Central memory CD8-positive, alpha-beta T cell (primary cell): ENCODE data around the gene POLD3.

ENCODE experiments used
- ATAC-seq: fragments of 150-1000 bp; cut with Tn5 transposase; replicated peaks from 2 replicates; pipeline ENCODE4 v1.10.0; 2022; ENCODE audit warnings: mild to moderate bottlenecking, moderate FRiP score, moderate number of reproducible peaks; ENCODE audit not compliant: poor library complexity, severe bottlenecking; ENCODE audit errors: extremely low read depth
- DNase-seq, 2 donors: peaks; one replicate each; pipeline ENCODE4 v3.0.0; 2021; ENCODE audit warnings: low spot score in 2 of 2
- H3K27ac Mint-ChIP-seq: one replicate; pipeline ENCODE4 v1.8.0; 2022; ENCODE audit warnings: low read depth, mild to moderate bottlenecking, moderate library complexity, mixed read lengths
- H3K27me3 Mint-ChIP-seq: one replicate; pipeline ENCODE4 v1.8.0; 2022; ENCODE audit warnings: mixed read lengths
- H3K36me3 Mint-ChIP-seq: one replicate; pipeline ENCODE4 v1.8.0; 2022; ENCODE audit warnings: mild to moderate bottlenecking, moderate library complexity, mixed read lengths; ENCODE audit not compliant: insufficient read depth
- H3K4me1 Mint-ChIP-seq: one replicate; pipeline ENCODE4 v1.8.0; 2022; ENCODE audit warnings: mixed read lengths
- H3K4me3 Mint-ChIP-seq: one replicate; pipeline ENCODE4 v1.8.0; 2022; ENCODE audit warnings: mild to moderate bottlenecking, moderate library complexity, mixed read lengths
- H3K9me3 Mint-ChIP-seq: one replicate; pipeline ENCODE4 v1.8.0; 2022; ENCODE audit warnings: mixed read lengths

Gene POLD3

DNA sequence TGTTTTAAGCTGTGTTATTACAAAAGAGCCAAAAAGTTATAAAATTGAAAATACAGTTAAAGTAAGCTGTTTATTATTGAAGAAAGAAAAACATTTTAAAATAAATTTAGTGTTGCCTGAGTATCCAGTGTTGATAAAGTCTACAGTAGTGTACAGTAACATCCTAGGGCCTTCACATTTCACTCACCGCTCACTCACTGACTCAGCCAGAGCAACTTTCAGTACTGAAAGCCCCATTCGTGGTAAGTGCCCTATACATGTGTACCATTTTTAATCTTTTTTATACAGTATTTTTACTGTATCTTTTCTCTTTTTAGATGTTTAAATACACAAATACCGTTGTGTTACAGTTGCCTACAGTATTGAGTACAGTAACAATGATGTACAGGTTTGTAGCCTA lies 35.0 kb downstream of the POLD3 start:
- no peak for ATAC-seq
- H3K36me3 Mint-ChIP-seq = peaks cover 22% of the 10 kb centered on the region
- no peak for DNase-seq

DNA sequence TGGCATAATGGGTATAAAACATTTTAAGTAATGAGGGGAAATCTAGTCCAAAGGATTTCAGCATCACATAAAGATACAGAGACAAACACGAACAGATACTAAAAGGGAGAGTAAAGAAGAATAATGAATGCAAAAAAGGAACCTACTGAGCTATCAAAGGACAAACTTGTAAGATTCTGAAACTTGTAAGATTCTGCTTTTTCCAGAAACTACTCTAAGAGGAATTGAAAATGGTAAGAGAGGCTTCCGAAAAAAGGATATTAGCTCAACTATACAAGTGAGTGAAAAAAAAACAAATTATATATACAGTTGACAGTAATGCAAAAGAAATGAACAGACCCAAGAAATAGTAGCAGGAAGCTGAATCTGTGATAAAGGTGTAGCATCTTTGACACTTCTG lies 37.7 kb downstream of the POLD3 start:
- DNase-seq = no peak
- H3K4me1 Mint-ChIP-seq = no peaks in the 10 kb centered on the region
- no peak for ATAC-seq
- no peak overlapping the region for H3K4me3 Mint-ChIP-seq
- H3K27ac Mint-ChIP-seq = peak overlapping the region; percentile 68
- H3K9me3 Mint-ChIP-seq = no peaks in the 10 kb centered on the region
- peaks cover 22% of the 10 kb centered on the region for H3K36me3 Mint-ChIP-seq
- H3K27me3 Mint-ChIP-seq = no peaks in the 10 kb centered on the region

More for the DNA sequence above, 35.0 kb downstream of the POLD3 start:
- Mint-ChIP-seq H3K4me1 (no peaks in the 10 kb centered on the region), H3K27me3 (no peaks in the 10 kb centered on the region), H3K27ac (no peak overlapping the region), H3K4me3 (no peak overlapping the region), H3K9me3 (no peaks in the 10 kb centered on the region)

DNA sequence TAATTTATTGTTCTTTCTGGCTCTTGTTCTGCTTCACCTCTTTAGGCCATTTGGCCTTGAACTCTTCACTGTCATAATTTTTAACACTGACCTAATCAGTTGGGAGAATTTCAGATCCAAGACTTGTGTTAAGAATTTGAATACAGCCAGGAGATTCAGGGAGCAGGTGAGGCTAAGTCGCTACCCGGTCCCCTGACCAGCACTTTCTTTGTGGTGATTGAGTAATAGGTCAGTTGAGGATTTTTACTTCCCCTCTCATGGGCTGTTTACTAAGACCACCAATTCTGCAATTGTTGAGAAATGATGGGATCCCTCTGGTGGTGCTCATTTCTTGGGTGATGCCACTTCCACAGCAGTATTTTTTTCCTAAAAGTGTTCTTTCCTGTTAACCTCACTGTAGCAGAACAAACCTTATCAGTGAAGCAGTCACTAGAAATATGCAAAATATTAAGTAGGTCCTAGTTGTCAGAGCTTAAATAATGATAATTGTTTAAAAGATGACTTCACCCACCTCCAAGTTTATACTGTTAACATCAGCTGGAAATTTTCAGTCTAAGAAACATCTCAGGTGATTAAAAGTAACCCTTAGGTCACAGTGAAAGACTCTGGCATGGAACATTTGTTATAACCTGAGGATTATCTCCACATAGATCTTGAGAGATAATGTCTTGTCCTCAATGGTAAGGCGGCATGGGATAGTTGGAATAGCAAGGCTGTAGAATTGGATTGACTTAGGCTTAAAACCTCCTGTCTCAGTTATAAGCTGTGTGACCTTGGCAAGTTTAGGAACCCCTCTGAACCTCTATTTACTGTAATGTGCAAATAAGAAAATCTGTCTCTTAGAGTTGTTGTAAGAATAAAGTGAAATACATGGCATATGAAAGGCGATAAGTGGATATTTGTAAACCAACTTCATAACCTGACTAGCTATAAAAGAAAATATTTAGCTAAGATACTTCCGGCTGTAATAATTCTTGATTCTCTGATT lies 41.3 kb downstream of the POLD3 start:
- H3K4me3 Mint-ChIP-seq = no peak overlapping the region
- H3K27me3 Mint-ChIP-seq = no peaks in the 10 kb centered on the region
- no peak overlapping the region for H3K27ac Mint-ChIP-seq
- DNase-seq (no peak), ATAC-seq (no peak)
- H3K4me1 Mint-ChIP-seq = no peaks in the 10 kb centered on the region
- H3K36me3 Mint-ChIP-seq = peaks cover 25% of the 10 kb centered on the region
- H3K9me3 Mint-ChIP-seq = no peaks in the 10 kb centered on the region

GRCh38 chr11:74634537-74634936 lies 42.2 kb downstream of the POLD3 start:
- H3K27me3 Mint-ChIP-seq = no peaks in the 10 kb centered on the region
- H3K36me3 Mint-ChIP-seq = peaks cover 21% of the 10 kb centered on the region
- no peaks in the 10 kb centered on the region for H3K4me1 Mint-ChIP-seq
- no peak overlapping the region for H3K27ac Mint-ChIP-seq
- DNase-seq (no peak), ATAC-seq (no peak)
- no peak overlapping the region for H3K4me3 Mint-ChIP-seq
- H3K9me3 Mint-ChIP-seq = no peaks in the 10 kb centered on the region

DNA sequence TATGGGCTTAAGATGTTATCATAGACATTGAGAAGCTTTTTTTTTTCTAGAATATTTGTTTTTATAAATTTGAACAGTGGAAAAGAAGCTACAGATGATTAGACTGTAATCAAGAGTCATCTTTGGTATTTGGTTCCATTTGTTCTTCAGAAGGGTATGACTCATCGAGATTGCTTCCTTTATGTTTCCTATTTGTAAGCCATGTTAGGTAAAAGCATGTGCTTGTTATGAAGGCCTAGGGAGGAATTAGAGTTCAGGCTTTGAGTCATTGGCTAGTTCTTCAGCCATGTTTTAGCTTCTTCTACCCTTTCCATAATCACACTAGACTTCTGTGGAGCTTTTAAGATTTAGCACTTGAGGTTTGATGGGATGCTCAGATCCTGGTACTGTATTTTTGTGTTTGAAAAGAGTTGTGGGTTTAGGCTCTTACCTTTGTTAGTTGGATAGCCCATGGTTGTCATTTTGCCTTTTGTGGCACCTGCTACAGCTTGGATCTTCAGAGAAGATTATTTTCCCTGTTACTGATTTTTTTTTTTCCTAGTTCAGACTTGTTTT lies 44.3 kb downstream of the POLD3 start:
- H3K4me3 Mint-ChIP-seq = no peak overlapping the region
- no peak overlapping the region for H3K27ac Mint-ChIP-seq
- H3K27me3 Mint-ChIP-seq = no peaks in the 10 kb centered on the region
- H3K9me3 Mint-ChIP-seq = no peaks in the 10 kb centered on the region
- H3K36me3 Mint-ChIP-seq = peaks cover 17% of the 10 kb centered on the region
- DNase-seq (no peak), ATAC-seq (no peak)
- H3K4me1 Mint-ChIP-seq = no peaks in the 10 kb centered on the region

GRCh38 chr11:74637700-74638099 lies 45.3 kb downstream of the POLD3 start:
- no peak for ATAC-seq

DNA sequence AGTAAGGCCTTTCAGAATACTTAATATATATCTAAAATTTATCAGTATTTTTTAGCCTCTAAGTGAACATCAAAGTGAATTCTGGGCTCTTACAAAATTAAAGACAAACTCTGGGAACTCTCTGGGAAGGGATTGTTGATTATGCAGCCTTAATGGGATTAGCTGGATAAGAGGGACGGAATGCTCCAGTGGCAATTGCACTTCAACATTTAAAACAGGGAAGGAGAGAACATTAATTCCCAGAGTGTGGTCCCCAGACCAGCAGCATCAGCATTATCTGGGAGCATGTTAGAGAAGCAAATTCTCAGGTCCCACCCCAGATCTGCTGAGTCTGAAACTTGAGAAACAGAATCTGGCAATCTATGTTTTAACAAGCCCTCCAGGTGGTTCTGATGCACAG lies 46.5 kb downstream of the POLD3 start:
- H3K36me3 Mint-ChIP-seq = peaks cover 21% of the 10 kb centered on the region
- H3K9me3 Mint-ChIP-seq = no peaks in the 10 kb centered on the region
- H3K4me1 Mint-ChIP-seq = no peaks in the 10 kb centered on the region
- ATAC-seq (no peak), DNase-seq (no peak)
- H3K27me3 Mint-ChIP-seq = no peaks in the 10 kb centered on the region
- H3K4me3 Mint-ChIP-seq = no peak overlapping the region
- no peak overlapping the region for H3K27ac Mint-ChIP-seq

More at GRCh38 chr11:74637700-74638099, 45.3 kb downstream of the POLD3 start:
- Mint-ChIP-seq H3K4me1 (no peaks in the 10 kb centered on the region), H3K27ac (no peak overlapping the region), H3K9me3 (no peaks in the 10 kb centered on the region), H3K4me3 (no peak overlapping the region), H3K27me3 (no peaks in the 10 kb centered on the region), H3K36me3 (peaks cover 18% of the 10 kb centered on the region)
- DNase-seq = no peak

GRCh38 chr11:74639533-74639932 lies 47.2 kb downstream of the POLD3 start:
- H3K27ac Mint-ChIP-seq = no peak overlapping the region
- H3K27me3 Mint-ChIP-seq = no peaks in the 10 kb centered on the region
- no peaks in the 10 kb centered on the region for H3K9me3 Mint-ChIP-seq
- ATAC-seq (no peak), DNase-seq (no peak)
- no peaks in the 10 kb centered on the region for H3K4me1 Mint-ChIP-seq
- H3K36me3 Mint-ChIP-seq = peaks cover 21% of the 10 kb centered on the region
- H3K4me3 Mint-ChIP-seq = no peak overlapping the region

DNA sequence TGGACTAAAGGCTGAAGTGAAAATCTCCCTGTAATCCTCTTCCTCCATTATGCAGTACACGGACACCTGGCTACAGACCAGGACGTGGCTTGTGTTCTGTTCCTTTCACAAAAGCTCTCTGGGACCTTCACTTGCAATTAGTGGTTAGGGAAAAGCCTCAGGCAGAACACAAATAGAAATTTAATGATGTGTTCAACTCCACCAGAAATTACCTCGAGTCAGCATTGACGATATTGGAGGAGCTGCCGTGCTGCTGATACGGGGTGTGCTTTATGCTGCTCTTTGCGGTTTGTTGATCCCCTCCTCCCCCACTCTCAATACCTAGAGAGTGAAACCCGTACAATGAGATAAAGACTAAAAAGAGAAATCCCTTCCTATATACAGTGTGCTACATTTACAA lies 48.9 kb downstream of the POLD3 start:
- H3K4me1 Mint-ChIP-seq = no peaks in the 10 kb centered on the region
- ATAC-seq (no peak), DNase-seq (no peak)
- H3K36me3 Mint-ChIP-seq = peaks cover 16% of the 10 kb centered on the region
- H3K27ac Mint-ChIP-seq = no peak overlapping the region
- no peaks in the 10 kb centered on the region for H3K27me3 Mint-ChIP-seq
- no peak overlapping the region for H3K4me3 Mint-ChIP-seq
- no peaks in the 10 kb centered on the region for H3K9me3 Mint-ChIP-seq

DNA sequence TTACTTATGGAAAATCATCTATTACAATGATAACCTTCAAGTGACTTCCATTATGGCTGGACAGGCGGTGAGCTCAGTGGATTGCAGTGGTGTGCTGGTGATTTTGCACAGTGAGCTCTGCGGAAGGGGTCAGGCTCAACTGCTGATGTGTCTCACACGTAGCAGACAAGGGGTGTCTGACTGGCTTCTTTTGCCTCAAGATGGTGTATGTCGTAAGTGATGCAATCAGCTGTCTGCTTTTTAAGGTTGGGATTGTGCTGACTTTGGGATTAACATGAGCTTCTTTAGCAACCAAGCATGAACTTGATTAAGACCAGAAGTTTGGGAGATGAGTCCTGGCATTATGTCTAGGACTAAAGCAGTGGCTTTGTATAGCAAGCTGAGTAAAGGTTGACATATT lies 49.5 kb downstream of the POLD3 start:
- Mint-ChIP-seq H3K27ac (no peak overlapping the region), H3K4me3 (no peak overlapping the region), H3K36me3 (peaks cover 18% of the 10 kb centered on the region), H3K4me1 (no peaks in the 10 kb centered on the region), H3K27me3 (no peaks in the 10 kb centered on the region), H3K9me3 (no peaks in the 10 kb centered on the region)
- DNase-seq (no peak), ATAC-seq (no peak)

GRCh38 chr11:74642912-74643311 lies 50.5 kb downstream of the POLD3 start:
- ATAC-seq = no peak
- H3K9me3 Mint-ChIP-seq = no peaks in the 10 kb centered on the region
- no peak overlapping the region for H3K4me3 Mint-ChIP-seq
- no peak for DNase-seq
- H3K4me1 Mint-ChIP-seq = no peaks in the 10 kb centered on the region
- H3K27me3 Mint-ChIP-seq = no peaks in the 10 kb centered on the region
- peaks cover 15% of the 10 kb centered on the region for H3K36me3 Mint-ChIP-seq
- no peak overlapping the region for H3K27ac Mint-ChIP-seq

- ATAC-seq = no peak
Measured at GRCh38 chr11:74644081-74644480, 51.7 kb downstream of the POLD3 start.

GRCh38 chr11:74646215-74646614 lies 53.8 kb downstream of the POLD3 start:
- Mint-ChIP-seq H3K4me1 (no peaks in the 10 kb centered on the region), H3K36me3 (peaks cover 11% of the 10 kb centered on the region), H3K27ac (no peak overlapping the region), H3K4me3 (no peak overlapping the region), H3K27me3 (no peaks in the 10 kb centered on the region), H3K9me3 (no peaks in the 10 kb centered on the region)
- ATAC-seq (no peak), DNase-seq (no peak)

More at GRCh38 chr11:74644081-74644480, 51.7 kb downstream of the POLD3 start:
- DNase-seq = no peak
- Mint-ChIP-seq H3K27me3 (no peaks in the 10 kb centered on the region), H3K9me3 (no peaks in the 10 kb centered on the region), H3K4me3 (no peak overlapping the region), H3K27ac (no peak overlapping the region), H3K36me3 (peaks cover 15% of the 10 kb centered on the region), H3K4me1 (no peaks in the 10 kb centered on the region)
